ENCODE data around the gene ACADVL.

The ACADVL gene

GRCh38 chr17:7191571-7192270 is 28.0 kb upstream of the ACADVL start:
- DNase-seq, result no peak

- DNase-seq, result no peak
Measured at GRCh38 chr17:7192271-7192937, 27.3 kb upstream of the ACADVL start.

- no peak for DNase-seq
Measured at GRCh38 chr17:7195971-7196370, 23.8 kb upstream of the ACADVL start.

GRCh38 chr17:7196651-7197401 is 22.9 kb upstream of the ACADVL start:
- no peak for DNase-seq

- no peak for DNase-seq
Measured at GRCh38 chr17:7203391-7203790, 16.3 kb upstream of the ACADVL start.

GRCh38 chr17:7204336-7204735 is 15.4 kb upstream of the ACADVL start:
- DNase-seq, result peak; percentile 63

- peak; percentile 94 for DNase-seq
Measured at GRCh38 chr17:7204828-7205461, 14.8 kb upstream of the ACADVL start.

- DNase-seq, result no peak
Measured at GRCh38 chr17:7205561-7205960, 14.2 kb upstream of the ACADVL start.

GRCh38 chr17:7207120-7208001 is 12.4 kb upstream of the ACADVL start:
- no peak for DNase-seq

- no peak for DNase-seq
Measured at GRCh38 chr17:7208027-7208571, 11.6 kb upstream of the ACADVL start.

- no peak for DNase-seq
Measured at GRCh38 chr17:7208754-7209460, 10.8 kb upstream of the ACADVL start.

GRCh38 chr17:7211491-7212273 is 8.1 kb upstream of the ACADVL start:
- DNase-seq, result no peak

GRCh38 chr17:7213895-7214299 is 5.8 kb upstream of the ACADVL start:
- DNase-seq, result peak; percentile 99

GRCh38 chr17:7214300-7215135 is 5.2 kb upstream of the ACADVL start:
- DNase-seq, result peak; percentile 99

GRCh38 chr17:7215136-7215638 is 4.6 kb upstream of the ACADVL start:
- DNase-seq, result no peak

GRCh38 chr17:7215652-7216180 is 4.0 kb upstream of the ACADVL start:
- no peak for DNase-seq

- no peak for DNase-seq
Measured at GRCh38 chr17:7216242-7217112, 3.3 kb upstream of the ACADVL start.

Data from DMS79 treated with DMSO at 0.1 percent for 48 hours (cell line).